Transverse colon (tissue), 4 donors: ENCODE results near the gene CAB39L. TPM values are rescaled to one million over a fixed set of nuclear protein-coding genes. Genes with fewer than 3 reads are reported as not detected.

Experiments used
- DNase-seq: peaks from one replicate; pipeline ENCODE4 v3.0.0-alpha.2; 2019
- H3K27ac ChIP-seq, 4 donors: fragments of 200-600 bp; sonication (generic); 2 replicates each; pipeline ENCODE4 v1.5.1; 2016 to 2018; ENCODE audit warnings: inconsistent platforms in 4 of 4
- H3K27me3 ChIP-seq: fragments of 200-600 bp; sonication (generic); 2 replicates; pipeline ENCODE4 v1.5.1; 2017; ENCODE audit warnings: inconsistent platforms
- H3K36me3 ChIP-seq, 4 donors: fragments of 200-600 bp; sonication (generic); 2 replicates each; pipeline ENCODE4 v1.5.1; 2017 to 2019; ENCODE audit warnings: inconsistent platforms in 4 of 4
- H3K4me1 ChIP-seq, 4 donors: fragments of 200-600 bp; sonication (generic); 2 replicates each; pipeline ENCODE4 v1.5.1; 2017 to 2020; ENCODE audit warnings: inconsistent platforms in 4 of 4
- H3K4me3 ChIP-seq, 4 donors: fragments of 200-600 bp; sonication (generic); 1 replicate in 1 of 4; 2 replicates in 3 of 4; pipeline versions ENCODE4 v1.5.1 to v1.6.1; 2017 to 2019; ENCODE audit warnings: inconsistent platforms in 4 of 4
- H3K9me3 ChIP-seq, 2 donors: fragments of 200-600 bp; sonication (generic); 2 replicates each; pipeline ENCODE4 v1.5.1; 2017 to 2019; ENCODE audit warnings: inconsistent platforms in 2 of 2
- CTCF ChIP-seq, 5 experiments: fragments of 200-600 bp in 3 of 5; fragments of 450-650 bp in 2 of 5; sonication (generic) in 3 of 5; IDR thresholded peaks; 1 replicate in 2 of 5; 2 replicates in 3 of 5; pipeline ENCODE4 v1.5.1; 2016 to 2017; ENCODE audit warnings: antibody characterized with exemption in 5 of 5, inconsistent platforms in 3 of 5, mild to moderate bottlenecking in 2 of 5, moderate library complexity in 1 of 5
- EP300 ChIP-seq: sonication (generic); formaldehyde crosslinking; IDR thresholded peaks from one replicate; pipeline ENCODE4 v1.6.1; 2017; ENCODE audit warnings: antibody characterized with exemption, low read depth
- POLR2A ChIP-seq: fragments of 450-650 bp; IDR thresholded peaks from one replicate; pipeline ENCODE4 v1.6.1; 2016; ENCODE audit warnings: antibody characterized with exemption, mild to moderate bottlenecking, moderate library complexity
- POLR2AphosphoS5 ChIP-seq, 3 donors: sonication (generic); formaldehyde crosslinking; IDR thresholded peaks; one replicate each; pipeline ENCODE4 v1.6.1; 2016; ENCODE audit warnings: antibody characterized with exemption in 3 of 3
- WGBS, 2 donors: methylation state at CpG; one replicate each; pipeline ENCODE4 v1.1.5; 2018; ENCODE audit warnings: low coverage in 1 of 2; 5-methylcytosine and 5-hydroxymethylcytosine counted together
- in situ Hi-C, 4 donors: fragments of 200-750 bp; cut with MboI; loops; one replicate each; pipeline versions ENCODE4 v1.15.0 to v1.15.1; 2017; ENCODE audit warnings: low sequenced_read_pairs in 3 of 4, low pct_ligation_motif_present in 1 of 4, low pct_unique_long_range_greater_than_20kb in 1 of 4
- intact Hi-C: fragments of 100-400 bp; cut with DNase I; formaldehyde crosslinking; loops from one replicate; pipeline ENCODE4 v1.15.1; 2023; ENCODE audit warnings: low total_unique reads
- total RNA-seq, 4 donors: library from RNA; depleted of rRNA; stranded (reverse); fragments of >200 nt; gene quantifications; one replicate each; pipeline ENCODE4 v1.1.0, GENCODE V29; 2016

The CAB39L gene
- total RNA-seq, 4 donors from 2014 or later, result 23.5 to 36.7 (median 25.4) TPM

GRCh38 chr13:49424011-49424560 is 19.8 kb downstream of the CAB39L start:
- no peak overlapping the region for H3K4me3 ChIP-seq
- intact Hi-C loops, result no loop called here
- WGBS, 2 donors, result 66 to 72% methylated on average over 6 to 7 of the region's 7 CpGs
- no peak overlapping the region for H3K27ac ChIP-seq
- H3K9me3 ChIP-seq, result no peaks in the 10 kb centered on the region
- no peak for DNase-seq
- no peak for TF ChIP-seq POLR2AphosphoS5 (IDR thresholded peaks at IDR 0.05)
- TF ChIP-seq EP300, result no peak
- no peak for TF ChIP-seq CTCF (IDR thresholded peaks at IDR 0.05)
- no peak for TF ChIP-seq POLR2A
- H3K4me1 ChIP-seq, result no peaks in the 10 kb centered on the region
- no peaks in the 10 kb centered on the region for H3K27me3 ChIP-seq
- no peaks in the 10 kb centered on the region for H3K36me3 ChIP-seq
- in situ Hi-C loops, result no loop called here

- peak; percentile 12 for DNase-seq
- TF ChIP-seq EP300 (no peak), POLR2AphosphoS5 (IDR thresholded peaks at IDR 0.05) (no peak), CTCF (IDR thresholded peaks at IDR 0.05) (no peak), POLR2A (no peak)
- WGBS, 2 donors, result 92% methylated on average over 3 of the region's 3 CpGs; no CpG with 5 or more reads in 1 of the 2 donors
- in situ Hi-C loops, result no loop called here
- H3K9me3 ChIP-seq, result no peaks in the 10 kb centered on the region
- H3K4me3 ChIP-seq, result no peak overlapping the region
- H3K27ac ChIP-seq, result no peak overlapping the region
- H3K36me3 ChIP-seq, result no peaks in the 10 kb centered on the region
- intact Hi-C loops, result no loop called here
- no peaks in the 10 kb centered on the region for H3K27me3 ChIP-seq
- H3K4me1 ChIP-seq, result no peaks in the 10 kb centered on the region
Measured at GRCh38 chr13:49421391-49421790, 22.5 kb downstream of the CAB39L start.

GRCh38 chr13:49419276-49419675 is 24.6 kb downstream of the CAB39L start:
- H3K27me3 ChIP-seq, result no peaks in the 10 kb centered on the region
- in situ Hi-C loops, result no loop called here
- no peak for DNase-seq
- 73 to 92% methylated on average over 3 of the region's 3 CpGs for WGBS, 2 donors
- no peak overlapping the region for H3K27ac ChIP-seq
- H3K36me3 ChIP-seq, result no peaks in the 10 kb centered on the region
- TF ChIP-seq EP300, result no peak
- TF ChIP-seq POLR2A, result no peak
- TF ChIP-seq POLR2AphosphoS5 (IDR thresholded peaks at IDR 0.05), result no peak
- TF ChIP-seq CTCF (IDR thresholded peaks at IDR 0.05), result no peak
- intact Hi-C loops, result no loop called here
- H3K4me3 ChIP-seq, result no peak overlapping the region
- no peaks in the 10 kb centered on the region for H3K4me1 ChIP-seq
- H3K9me3 ChIP-seq, result no peaks in the 10 kb centered on the region

- no peak overlapping the region for H3K27ac ChIP-seq
- H3K27me3 ChIP-seq, result no peaks in the 10 kb centered on the region
- no peaks in the 10 kb centered on the region for H3K36me3 ChIP-seq
- WGBS, 2 donors, result 100% methylated on average over 1 of the region's 1 CpG
- DNase-seq, result no peak
- no peak for TF ChIP-seq EP300
- no peak for TF ChIP-seq POLR2AphosphoS5 (IDR thresholded peaks at IDR 0.05)
- TF ChIP-seq CTCF (IDR thresholded peaks at IDR 0.05), result no peak
- TF ChIP-seq POLR2A, result no peak
- no peaks in the 10 kb centered on the region for H3K4me1 ChIP-seq
- H3K4me3 ChIP-seq, result no peak overlapping the region
- intact Hi-C loops, result no loop called here
- in situ Hi-C loops, result no loop called here
- H3K9me3 ChIP-seq, result no peaks in the 10 kb centered on the region
Measured at GRCh38 chr13:49418206-49418605, 25.7 kb downstream of the CAB39L start.
